Tibial nerve (tissue), 4 donors: Measurements from ENCODE around the gene PARD3B. TPM values are rescaled to one million over a fixed set of nuclear protein-coding genes. Genes with fewer than 3 reads are reported as not detected.

Experiments
- DNase-seq, 2 donors: peaks; one replicate each; pipeline ENCODE4 v3.0.0-alpha.2; 2019; ENCODE audit warnings: low spot score in 2 of 2
- H3K27ac ChIP-seq, 4 donors: fragments of 200-600 bp; sonication (generic) in 3 of 4; one replicate each; pipeline ENCODE4 v1.5.1; 2017 to 2019; ENCODE audit warnings: mild to moderate bottlenecking in 1 of 4
- H3K27me3 ChIP-seq, 2 donors: fragments of 200-600 bp; sonication (generic) in 1 of 2; one replicate each; pipeline versions ENCODE4 v1.5.1 to v1.6.0; 2017 to 2019
- H3K36me3 ChIP-seq, 3 donors: fragments of 200-600 bp; sonication (generic); one replicate each; pipeline ENCODE4 v1.5.1; 2018 to 2019
- H3K4me1 ChIP-seq, 4 donors: fragments of 200-600 bp; sonication (generic) in 3 of 4; one replicate each; pipeline ENCODE4 v1.5.1; 2017 to 2019
- H3K4me3 ChIP-seq, 4 donors: fragments of 200-600 bp; sonication (generic) in 3 of 4; one replicate each; pipeline ENCODE4 v1.5.1; 2017 to 2019; ENCODE audit warnings: mild to moderate bottlenecking in 1 of 4, moderate library complexity in 1 of 4
- H3K9me3 ChIP-seq, 4 donors: fragments of 200-600 bp; sonication (generic) in 3 of 4; one replicate each; pipeline ENCODE4 v1.5.1; 2017 to 2019
- CTCF ChIP-seq, 5 experiments: fragments of 200-600 bp in 3 of 5; fragments of 450-650 bp in 2 of 5; sonication (generic) in 3 of 5; IDR thresholded peaks; one replicate each; pipeline ENCODE4 v1.5.1; 2016 to 2019; ENCODE audit warnings: antibody characterized with exemption in 5 of 5, mild to moderate bottlenecking in 3 of 5, moderate library complexity in 2 of 5
- EP300 ChIP-seq, 2 donors: sonication (generic); formaldehyde crosslinking; IDR thresholded peaks; one replicate each; pipeline ENCODE4 v1.6.1; 2017; ENCODE audit warnings: antibody characterized with exemption in 2 of 2, mild to moderate bottlenecking in 1 of 2
- POLR2A ChIP-seq, 2 donors: fragments of 450-650 bp; IDR thresholded peaks; one replicate each; pipeline ENCODE4 v1.6.1; 2017; ENCODE audit warnings: antibody characterized with exemption in 2 of 2, mild to moderate bottlenecking in 2 of 2, moderate library complexity in 2 of 2
- WGBS, 2 donors: methylation state at CpG; one replicate each; pipeline ENCODE4 v1.1.5; 2018; 5-methylcytosine and 5-hydroxymethylcytosine counted together
- small RNA-seq: library from RNA; depleted of rRNA; stranded (forward); fragments of <200 nt; gene quantifications from one replicate; pipeline ENCODE3, GENCODE V24; 2016
- total RNA-seq, 4 donors: library from RNA; depleted of rRNA; stranded (reverse); fragments of >200 nt; gene quantifications; one replicate each; pipeline ENCODE4 v1.1.0, GENCODE V29; 2016

The PARD3B gene
- total RNA-seq, 4 donors from 2014 or later: 47.4 to 101 (median 64.8) TPM

GRCh38 chr2:205662206-205662965 is 1117.1 kb downstream of the PARD3B start:
- H3K4me3 ChIP-seq: no peak overlapping the region
- peaks cover 0 to 11% (median 0%) of the 10 kb centered on the region in 4 donors for H3K4me1 ChIP-seq
- WGBS, 2 donors: 86 to 98% methylated on average over 3 of the region's 3 CpGs
- H3K27ac ChIP-seq: no peak overlapping the region
- TF ChIP-seq CTCF (IDR thresholded peaks at IDR 0.05): no peak
- TF ChIP-seq POLR2A (IDR thresholded peaks at IDR 0.05): no peak
- no peak for TF ChIP-seq EP300 (IDR thresholded peaks at IDR 0.05)
- H3K27me3 ChIP-seq: no peaks in the 10 kb centered on the region
- peaks cover 0 to 4% (median 0%) of the 10 kb centered on the region in 4 donors for H3K9me3 ChIP-seq
- H3K36me3 ChIP-seq: no peaks in the 10 kb centered on the region
- DNase-seq: no peak

GRCh38 chr2:205665791-205666190 is 1120.5 kb downstream of the PARD3B start:
- H3K27me3 ChIP-seq: no peaks in the 10 kb centered on the region
- peaks cover 0 to 2% (median 0%) of the 10 kb centered on the region in 4 donors for H3K4me1 ChIP-seq
- no peak for TF ChIP-seq POLR2A (IDR thresholded peaks at IDR 0.05)
- TF ChIP-seq CTCF (IDR thresholded peaks at IDR 0.05): no peak
- TF ChIP-seq EP300 (IDR thresholded peaks at IDR 0.05): no peak
- H3K36me3 ChIP-seq: no peaks in the 10 kb centered on the region
- H3K9me3 ChIP-seq: peaks cover 0 to 10% (median 0%) of the 10 kb centered on the region in 4 donors
- no peak for DNase-seq
- no peak overlapping the region for H3K4me3 ChIP-seq
- no peak overlapping the region for H3K27ac ChIP-seq
- WGBS, 2 donors: 82 to 91% methylated on average over 2 of the region's 2 CpGs

Small RNA genes within 50 kb of the gene (small RNA-seq; reads per million reads assigned to genes)
- gene AC008171.1: not detected
